Spleen (tissue), 7 donors: ENCODE results near the gene PTPRT.

Source experiments
- POLR2A ChIP-seq, 3 donors: fragments of 450-650 bp; IDR thresholded peaks; one replicate each; pipeline ENCODE4 v1.5.1; 2017; ENCODE audit warnings: antibody characterized with exemption in 3 of 3, mild to moderate bottlenecking in 1 of 3
- TF ChIP-seq, protein P1 (sequence below), 11 experiments: fragments of 200-600 bp in 7 of 11; fragments of 450-650 bp in 4 of 11; sonication (generic) in 4 of 11; IDR thresholded peaks in 8 of 11; conservative IDR thresholded peaks in 3 of 11; 1 replicate in 7 of 11; 2 replicates in 4 of 11; pipeline versions ENCODE4 v1.4.0 to v1.8.0; 2016 to 2021; ENCODE audit warnings: antibody characterized with exemption in 11 of 11, inconsistent platforms in 4 of 11, mild to moderate bottlenecking in 1 of 11
- donor health status: DM: no; HTN: no; CAD: no; lungs with moderate emphysema.
- donor health status: DM: no; HTN: no; CAD: no.
- donor health status: DM: no; HTN: no; CAD: no.

DNA sequence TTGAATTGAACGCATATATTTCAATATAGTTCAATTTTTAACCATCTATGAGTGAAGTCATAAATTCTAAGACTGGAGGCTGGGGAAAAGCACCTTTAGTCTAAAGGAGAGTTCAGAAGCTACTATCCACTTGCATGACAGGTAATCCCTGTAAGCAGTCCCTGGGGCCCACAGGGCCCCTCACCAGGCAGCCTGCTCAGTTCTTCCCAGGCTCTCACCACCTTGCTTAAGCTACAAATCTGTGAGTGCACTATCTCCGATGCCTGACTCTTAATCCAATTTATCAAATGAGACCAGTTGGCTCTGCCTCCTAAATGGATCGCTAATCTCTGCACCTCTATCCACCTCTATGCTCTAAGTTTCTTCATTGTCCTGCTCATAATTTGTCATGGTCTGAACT is 413.8 kb downstream of the PTPRT start:
- TF ChIP-seq POLR2A (IDR thresholded peaks at IDR 0.05), result no peak
- TF ChIP-seq, protein P1, sequence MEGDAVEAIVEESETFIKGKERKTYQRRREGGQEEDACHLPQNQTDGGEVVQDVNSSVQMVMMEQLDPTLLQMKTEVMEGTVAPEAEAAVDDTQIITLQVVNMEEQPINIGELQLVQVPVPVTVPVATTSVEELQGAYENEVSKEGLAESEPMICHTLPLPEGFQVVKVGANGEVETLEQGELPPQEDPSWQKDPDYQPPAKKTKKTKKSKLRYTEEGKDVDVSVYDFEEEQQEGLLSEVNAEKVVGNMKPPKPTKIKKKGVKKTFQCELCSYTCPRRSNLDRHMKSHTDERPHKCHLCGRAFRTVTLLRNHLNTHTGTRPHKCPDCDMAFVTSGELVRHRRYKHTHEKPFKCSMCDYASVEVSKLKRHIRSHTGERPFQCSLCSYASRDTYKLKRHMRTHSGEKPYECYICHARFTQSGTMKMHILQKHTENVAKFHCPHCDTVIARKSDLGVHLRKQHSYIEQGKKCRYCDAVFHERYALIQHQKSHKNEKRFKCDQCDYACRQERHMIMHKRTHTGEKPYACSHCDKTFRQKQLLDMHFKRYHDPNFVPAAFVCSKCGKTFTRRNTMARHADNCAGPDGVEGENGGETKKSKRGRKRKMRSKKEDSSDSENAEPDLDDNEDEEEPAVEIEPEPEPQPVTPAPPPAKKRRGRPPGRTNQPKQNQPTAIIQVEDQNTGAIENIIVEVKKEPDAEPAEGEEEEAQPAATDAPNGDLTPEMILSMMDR (IDR thresholded peaks at IDR 0.05 in 8 of 11, conservative IDR thresholded peaks at IDR 0.05 in 3 of 11), result no peak
